Astrocyte of the cerebellum (primary cell): ENCODE results near the gene GJA5.
A peak's percentile ranks its signal among the peaks of the same experiment; 100 is the strongest.

Source experiments
- DNase-seq: peaks from one replicate; pipeline ENCODE4 v3.0.0-alpha.2; 2011; ENCODE audit warnings: low read depth
- H3K4me3 ChIP-seq: 2 replicates; pipeline ENCODE4 v1.5.1; 2011; ENCODE audit warnings: mild to moderate bottlenecking, low read depth, low read length, moderate library complexity
- CTCF ChIP-seq: IDR thresholded peaks from 2 replicates; pipeline ENCODE4 v1.5.1; 2012; ENCODE audit warnings: low read length, low read depth, moderate library complexity, mild to moderate bottlenecking; ENCODE audit errors: missing control alignments
- in situ Hi-C: cut with HindIII; loops from 2 replicates; pipeline ENCODE4 v1.10.0; 2017; ENCODE audit warnings: low sequenced_read_pairs

GJA5 gene

GRCh38 chr1:147723691-147724323, 36.6 kb downstream of the GJA5 start:
- TF ChIP-seq CTCF = peak; percentile 10
- DNase-seq = no peak
- no peak overlapping the region for H3K4me3 ChIP-seq
- in situ Hi-C loops = no loop called here

- no peak for DNase-seq
- in situ Hi-C loops = no loop called here
- no peak overlapping the region for H3K4me3 ChIP-seq
- no peak for TF ChIP-seq CTCF
These were observed 38.3 kb downstream of the GJA5 start for GRCh38 chr1:147722124-147722523.

GRCh38 chr1:147721716-147722115, 38.7 kb downstream of the GJA5 start:
- in situ Hi-C loops = no loop called here
- no peak for TF ChIP-seq CTCF
- H3K4me3 ChIP-seq = no peak overlapping the region
- DNase-seq = no peak

- no peak for TF ChIP-seq CTCF
- DNase-seq = no peak
- in situ Hi-C loops = no loop called here
- H3K4me3 ChIP-seq = no peak overlapping the region
These were observed 39.8 kb downstream of the GJA5 start for GRCh38 chr1:147720557-147720956.

GRCh38 chr1:147719711-147720225, 40.6 kb downstream of the GJA5 start:
- DNase-seq = no peak
- TF ChIP-seq CTCF = no peak
- H3K4me3 ChIP-seq = no peak overlapping the region
- in situ Hi-C loops = no loop called here

GRCh38 chr1:147719029-147719698, 41.2 kb downstream of the GJA5 start:
- DNase-seq = no peak
- H3K4me3 ChIP-seq = no peak overlapping the region
- no peak for TF ChIP-seq CTCF
- in situ Hi-C loops = no loop called here
